Fibroblast of the conjunctiva (primary cell): Measurements from ENCODE around the gene CTDSP2.
"Not testable (repeated sequence)": the region's sequence is repeated elsewhere in the genome, so short reads cannot be mapped to it uniquely, and the experiment has no call there.

Experiments
- DNase-seq: peaks from one replicate; pipeline ENCODE4 v3.0.0-alpha.2; 2010; ENCODE audit warnings: low read depth

Gene CTDSP2

DNA sequence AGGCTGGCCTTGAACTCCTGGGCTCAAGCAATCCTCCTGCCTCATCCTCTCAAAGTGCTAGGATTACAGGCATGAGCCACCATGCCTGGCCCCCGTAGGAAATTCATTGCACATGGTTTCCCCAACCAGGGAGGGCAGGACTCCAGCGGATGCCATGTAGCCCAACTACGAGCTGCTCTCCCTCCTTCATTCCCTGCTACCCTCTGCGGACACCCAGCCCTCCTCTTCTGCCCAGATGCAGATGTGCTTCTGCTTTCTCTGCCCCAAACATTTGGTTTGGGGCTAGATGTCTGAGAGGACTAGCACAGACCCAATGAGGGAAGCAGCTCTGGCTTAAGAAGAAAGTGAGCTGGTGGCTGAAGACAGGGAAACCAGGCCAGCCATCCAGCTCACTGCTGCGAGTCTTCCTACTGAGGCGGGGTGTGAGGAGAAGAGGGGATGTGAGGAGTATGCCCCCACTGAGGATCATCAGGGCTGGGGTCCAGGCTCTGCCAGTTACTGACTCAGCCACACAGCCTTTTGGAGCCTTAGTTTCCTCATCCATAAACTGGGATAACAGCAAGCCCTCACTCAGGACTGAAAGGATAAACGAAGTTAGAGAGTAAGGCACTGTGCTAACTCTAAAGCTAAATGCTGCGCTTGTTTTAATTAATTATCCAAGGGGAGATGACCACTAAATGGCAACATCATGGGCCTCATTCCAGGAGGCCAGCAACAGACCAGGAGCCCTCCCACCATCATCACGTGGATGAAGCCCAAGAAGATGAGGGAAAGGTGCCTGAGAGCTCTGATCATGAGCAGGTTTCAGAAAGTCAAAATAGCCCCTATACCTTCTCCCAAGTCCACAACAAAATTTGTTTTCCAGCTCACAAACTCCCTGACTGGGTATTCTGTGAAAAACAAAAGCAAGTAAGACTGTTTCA, 10.9 kb downstream of the CTDSP2 start:
- DNase-seq, result no peak

DNA sequence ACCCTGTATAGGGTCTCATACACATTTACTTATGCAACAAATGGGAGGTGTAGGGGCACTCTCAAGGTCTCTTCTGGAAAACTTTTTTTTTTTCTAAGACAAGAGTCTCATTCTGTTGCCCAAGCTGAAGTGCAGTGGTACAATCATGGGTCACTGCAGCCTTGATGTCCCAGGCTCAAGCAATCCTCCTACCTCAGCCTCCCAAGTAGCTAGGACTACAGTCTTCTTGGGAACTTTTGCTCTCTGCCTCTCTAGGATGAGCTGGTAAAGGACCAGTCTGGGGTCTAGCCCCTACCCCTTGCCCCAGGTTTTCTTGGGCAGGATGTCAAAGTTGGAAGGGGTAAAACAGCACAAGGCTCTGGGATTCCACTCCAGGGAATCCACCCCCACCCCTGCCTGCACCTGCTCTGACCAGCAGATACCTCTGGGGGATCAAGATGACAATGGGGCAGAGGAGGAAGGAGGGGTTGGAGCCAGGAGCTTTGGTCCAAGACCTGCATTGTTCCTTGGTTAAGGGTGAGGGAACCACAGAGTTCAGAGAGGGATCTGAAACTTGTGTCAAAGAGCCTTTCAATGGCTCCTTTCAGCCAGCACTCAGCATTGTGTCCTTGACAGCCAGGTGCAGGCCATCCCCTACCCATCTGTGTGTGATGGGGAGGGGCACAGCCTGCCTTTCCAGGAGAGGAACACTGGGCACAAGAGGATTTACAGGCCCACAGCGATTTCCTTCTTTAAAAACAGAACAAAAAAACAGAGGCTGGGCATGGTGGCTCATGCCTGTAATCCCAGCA, 12.2 kb downstream of the CTDSP2 start:
- no peak for DNase-seq

DNA sequence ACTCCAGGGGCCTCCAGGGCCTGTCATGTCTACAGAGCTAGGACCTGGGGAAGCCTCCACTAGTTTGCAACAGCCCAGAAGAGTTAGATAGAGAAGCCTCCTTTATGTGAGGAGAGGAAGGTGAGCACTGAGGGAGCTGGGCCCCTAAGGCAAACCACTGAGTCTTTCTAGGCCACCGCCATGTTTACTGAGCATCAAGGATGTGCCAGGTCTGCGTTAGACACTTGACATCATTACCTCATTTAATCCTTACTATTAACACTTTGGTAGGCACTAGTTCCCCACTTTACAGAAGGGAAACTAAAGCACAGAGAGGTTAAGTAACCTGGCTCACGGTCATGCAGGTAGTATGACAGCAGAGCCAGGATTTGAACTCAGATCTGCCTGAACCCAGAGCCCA, 12.9 kb downstream of the CTDSP2 start:
- DNase-seq, result no peak

DNA sequence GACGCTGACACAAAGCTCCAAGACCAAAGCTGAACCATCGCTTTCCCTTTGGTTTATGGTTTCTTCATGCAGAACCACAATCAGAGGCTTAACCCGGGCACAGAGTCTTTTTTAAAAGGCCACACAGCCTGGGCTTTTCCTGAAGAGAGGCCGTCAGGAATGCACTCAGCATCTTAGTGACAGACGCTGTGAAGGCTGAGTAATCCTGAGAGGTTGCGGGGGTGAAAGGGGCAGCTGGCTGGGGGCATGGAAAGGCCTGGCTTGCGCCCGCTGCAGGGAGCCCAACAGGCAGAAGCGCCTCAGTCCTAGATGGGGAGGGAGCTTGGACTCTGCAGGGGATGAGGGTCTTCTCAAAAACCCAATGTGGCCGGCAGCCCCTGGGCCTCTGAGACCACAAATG, 13.6 kb downstream of the CTDSP2 start:
- DNase-seq, result no peak

DNA sequence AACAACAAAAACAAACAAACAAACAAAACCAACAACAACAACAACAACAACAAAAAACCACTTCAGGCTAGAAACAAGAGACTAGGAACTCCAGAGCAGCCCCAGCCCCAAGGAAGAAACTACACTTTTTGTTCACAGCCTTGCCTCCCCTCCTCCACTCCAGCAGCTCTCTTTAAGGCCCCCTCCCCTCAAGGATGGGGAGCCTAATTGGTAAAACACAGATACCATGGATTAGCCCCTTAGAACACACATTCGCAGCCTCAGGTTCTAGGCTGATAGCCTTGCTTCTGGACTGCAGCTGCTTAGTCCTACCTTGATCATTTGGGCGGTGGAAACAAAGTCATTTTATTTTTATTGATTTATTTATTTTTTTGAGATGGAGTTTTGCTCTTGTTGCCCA, 16.1 kb downstream of the CTDSP2 start:
- DNase-seq, result no peak

DNA sequence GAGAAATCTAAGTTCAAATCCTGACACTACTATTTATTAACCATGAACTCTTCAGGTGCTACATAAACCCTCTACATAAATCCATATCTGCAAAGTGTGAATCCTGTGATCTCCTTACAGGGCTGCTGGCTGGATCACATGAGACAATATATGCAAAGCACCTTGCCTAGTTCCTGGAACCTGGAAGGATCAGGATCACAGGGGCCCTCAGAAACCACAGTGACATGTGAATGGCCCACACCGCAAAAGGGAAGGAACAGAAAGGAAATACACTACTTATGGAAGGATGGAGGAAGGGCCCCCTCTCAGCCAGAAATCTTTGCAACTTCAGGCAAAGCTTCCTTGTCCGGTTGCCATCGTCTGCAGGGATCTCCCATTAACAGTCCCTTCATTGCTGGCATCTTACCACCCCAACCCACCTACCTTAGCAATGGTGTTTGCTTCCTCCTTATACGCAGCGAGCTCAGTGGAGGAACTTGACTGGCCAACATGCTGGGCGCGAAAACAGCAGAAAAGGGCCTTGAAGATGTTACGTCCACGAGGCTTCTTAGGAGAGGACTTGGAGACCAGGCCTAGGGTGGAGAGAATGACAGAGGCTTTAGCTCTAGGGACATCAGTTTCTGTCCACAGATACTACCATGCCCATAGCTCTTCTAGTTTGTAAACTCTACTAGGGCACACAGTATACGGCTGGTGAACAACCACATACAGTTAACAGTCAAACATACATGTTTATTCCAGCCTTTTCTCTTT, 17.3 kb downstream of the CTDSP2 start:
- DNase-seq, result no peak

DNA sequence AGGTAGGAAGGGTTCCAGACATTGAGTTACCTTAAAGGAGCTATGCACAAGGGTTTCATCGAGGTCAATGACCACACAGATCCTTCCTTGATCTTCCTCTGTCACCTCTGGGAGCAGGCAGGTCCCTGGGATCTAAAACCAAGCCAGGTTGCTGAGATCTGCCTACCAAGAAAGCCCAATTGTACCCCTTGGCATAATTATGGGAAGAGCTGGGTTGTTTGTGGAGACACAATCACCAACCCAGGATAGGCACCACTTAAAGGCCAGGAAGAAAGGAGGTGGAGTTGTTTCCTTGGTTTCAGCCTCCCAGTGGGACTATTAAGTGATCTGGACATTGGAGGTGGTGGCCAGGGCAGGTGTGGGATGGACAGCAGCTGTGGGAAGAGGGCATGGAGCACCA, 19.6 kb downstream of the CTDSP2 start:
- DNase-seq, result no peak

DNA sequence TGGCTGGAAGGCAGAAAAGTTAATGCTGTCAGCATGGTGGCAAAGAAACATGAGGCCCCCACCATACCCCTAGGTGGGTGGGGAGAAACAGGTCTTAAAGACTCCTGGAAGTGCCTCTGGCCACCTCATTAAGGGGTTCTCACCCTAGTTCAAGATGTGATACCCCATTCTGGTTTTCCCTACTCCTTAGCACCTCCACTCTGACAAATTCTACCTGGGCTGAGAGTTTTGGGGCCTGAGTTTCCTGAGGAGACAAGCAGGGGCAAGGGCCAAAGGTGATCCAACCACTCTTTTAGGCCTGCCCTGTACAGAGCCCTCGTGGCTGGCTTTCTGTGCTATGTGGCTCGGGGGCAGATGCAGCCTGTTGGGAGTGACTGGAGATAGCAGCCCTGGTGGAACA, 20.1 kb downstream of the CTDSP2 start:
- DNase-seq, result no peak

DNA sequence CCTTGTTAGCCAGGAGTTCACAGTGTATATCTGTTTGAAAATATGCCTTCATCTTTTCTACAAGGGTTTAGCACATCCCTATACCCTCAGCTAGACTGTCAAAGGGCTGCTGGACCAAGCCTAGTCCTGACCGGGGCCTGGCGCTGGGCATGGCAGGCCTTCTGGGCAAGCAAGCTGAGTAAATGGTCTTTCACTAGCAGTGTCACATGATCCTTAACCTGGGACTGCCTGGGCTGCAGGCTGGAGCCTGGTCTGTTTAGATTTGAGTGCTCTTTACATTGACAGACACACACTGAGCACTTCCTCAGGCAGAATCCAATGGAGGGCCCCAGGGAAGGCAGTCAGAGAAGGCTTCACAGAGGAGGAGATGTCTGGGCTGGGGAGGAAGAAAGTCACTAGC, 21.1 kb downstream of the CTDSP2 start:
- no peak for DNase-seq

DNA sequence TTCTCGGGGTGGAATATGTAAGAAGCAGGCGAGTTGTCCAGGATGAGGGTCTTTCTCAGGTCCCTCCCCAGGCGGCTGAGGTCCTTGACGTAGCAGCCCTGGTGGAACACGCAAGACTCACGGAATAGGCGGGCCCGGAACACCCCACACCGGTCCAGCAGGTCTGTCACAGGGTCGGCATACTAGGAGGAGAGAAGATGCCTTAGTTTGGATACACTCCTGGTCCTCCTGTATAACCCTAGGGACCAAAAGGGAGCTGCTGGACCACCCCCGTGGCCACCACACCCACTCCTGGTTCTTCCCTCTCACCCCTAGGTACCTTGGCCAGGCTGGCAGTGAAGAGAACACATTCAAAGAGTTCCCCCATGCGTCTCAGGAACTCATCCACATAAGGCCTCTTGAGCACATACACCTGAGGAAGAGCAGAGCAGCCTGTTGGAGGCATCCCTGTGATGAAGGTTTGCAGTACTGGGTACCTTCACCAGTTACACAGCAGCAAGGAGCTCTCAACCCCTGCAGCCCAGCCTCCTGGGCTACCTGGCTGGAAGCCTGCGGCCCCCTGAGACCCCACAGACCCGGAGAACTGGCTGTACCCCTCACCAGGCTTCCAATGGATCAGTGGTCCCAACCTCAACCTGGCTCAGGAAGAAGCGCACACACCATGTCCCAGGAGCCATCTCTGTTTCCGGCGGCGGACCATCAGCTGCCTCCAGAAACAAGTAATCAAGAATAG, 22.5 kb downstream of the CTDSP2 start:
- no peak for DNase-seq

DNA sequence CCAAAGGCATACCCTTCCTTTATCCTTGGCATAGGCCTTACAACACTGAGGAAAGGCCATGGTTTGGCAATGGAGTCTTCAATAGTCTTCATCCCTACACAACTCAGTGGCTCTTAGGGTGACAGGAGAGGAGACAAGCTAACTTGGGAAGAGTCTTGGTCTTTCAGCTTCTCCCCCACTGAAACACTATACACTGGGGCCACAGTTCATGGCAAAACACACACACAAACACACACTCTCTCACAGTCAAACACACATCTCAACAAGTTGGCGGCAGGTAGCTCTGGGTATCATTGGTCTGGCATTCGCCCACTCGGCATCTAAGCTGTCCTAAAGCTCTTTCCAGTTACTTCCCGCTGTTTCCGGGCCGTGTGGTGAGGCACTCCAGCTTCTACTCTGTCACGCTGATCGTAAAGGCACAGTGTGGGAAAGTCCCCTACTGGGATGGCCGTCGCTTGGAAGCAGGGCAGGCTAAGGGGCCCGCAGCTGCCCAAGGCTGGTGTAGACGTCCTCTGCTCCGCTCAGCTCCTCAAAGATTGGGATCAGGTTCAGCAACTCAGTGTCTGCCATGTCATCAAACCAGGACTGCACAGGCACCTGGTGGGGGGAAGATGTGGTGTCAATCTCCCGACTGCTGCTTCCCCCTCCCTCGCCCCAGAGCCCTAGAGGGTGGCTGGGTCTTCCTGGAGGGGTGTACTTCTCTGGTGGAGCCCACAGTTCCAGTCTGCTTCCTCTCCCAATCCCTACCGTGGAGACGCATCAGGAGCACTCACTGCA, 23.2 kb downstream of the CTDSP2 start:
- no peak for DNase-seq

DNA sequence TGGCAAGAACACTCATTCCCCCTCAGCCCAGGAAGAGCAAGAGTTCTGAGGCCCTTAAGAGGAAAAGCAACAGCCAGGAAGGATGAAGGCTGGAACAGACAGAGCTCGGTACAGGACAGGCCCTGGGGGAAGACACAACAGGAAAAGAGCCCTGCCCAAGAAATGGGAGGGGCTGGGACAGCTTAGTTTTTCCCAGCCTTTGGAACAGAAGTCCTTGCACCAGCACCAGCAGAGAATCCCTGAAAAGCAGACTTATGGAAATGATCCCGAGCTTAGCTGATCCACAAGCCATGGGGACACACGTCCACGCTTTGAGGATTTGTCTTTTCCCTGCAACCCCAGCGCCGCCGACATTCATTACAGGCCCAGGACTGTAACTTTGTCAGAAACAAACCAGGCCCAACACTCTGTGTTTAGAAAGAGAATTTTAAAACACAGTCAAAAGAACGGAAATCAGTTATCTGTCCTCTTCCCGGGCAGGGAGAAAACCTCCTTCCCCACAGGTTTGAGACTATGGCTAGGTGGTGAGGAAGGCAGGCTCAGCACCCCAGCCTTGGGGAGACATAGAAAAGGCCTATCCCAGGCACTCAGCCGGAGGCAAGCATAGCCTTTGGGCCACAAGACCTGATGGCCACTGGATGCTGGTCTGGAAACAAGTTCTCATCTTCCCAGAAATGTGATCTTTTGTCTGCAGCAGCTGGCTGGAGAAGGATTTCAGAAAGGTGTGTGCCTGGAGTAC, 24.0 kb downstream of the CTDSP2 start:
- no peak for DNase-seq

DNA sequence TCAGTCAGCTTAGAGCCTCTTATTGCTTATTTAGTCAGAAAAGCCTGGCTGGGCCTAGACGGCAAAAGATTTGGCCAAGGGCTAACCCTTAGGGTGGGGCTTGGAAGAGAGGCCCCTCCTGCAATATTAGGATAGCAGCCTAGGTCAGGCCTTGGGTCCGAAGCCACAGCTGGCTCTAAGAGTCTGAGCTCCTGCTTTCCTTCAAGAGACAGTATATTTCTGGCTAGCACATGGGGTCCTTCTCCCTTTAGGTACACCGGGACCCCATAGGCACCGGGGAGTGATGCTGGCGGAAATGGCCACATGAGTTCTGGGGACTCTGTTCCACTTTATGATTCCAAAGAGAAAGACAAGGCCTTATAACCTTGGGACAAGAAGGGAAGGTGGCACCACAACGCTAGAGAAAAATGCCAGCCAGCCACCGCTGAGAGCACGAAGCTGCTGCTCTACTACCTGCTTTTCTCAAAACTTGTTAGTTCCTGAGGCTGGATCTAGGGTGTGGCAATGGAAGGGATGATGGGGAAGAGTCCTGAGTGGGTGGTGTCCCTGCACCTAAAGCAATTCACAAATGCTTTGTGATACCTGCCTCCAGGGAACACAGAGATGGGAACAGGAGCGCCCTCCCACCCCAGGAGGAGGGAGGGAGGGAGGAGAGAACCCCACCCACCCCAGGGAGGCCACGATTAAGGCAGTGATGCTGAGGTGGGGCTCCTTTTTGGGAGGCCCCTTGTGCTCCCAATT, 24.9 kb downstream of the CTDSP2 start:
- no peak for DNase-seq

DNA sequence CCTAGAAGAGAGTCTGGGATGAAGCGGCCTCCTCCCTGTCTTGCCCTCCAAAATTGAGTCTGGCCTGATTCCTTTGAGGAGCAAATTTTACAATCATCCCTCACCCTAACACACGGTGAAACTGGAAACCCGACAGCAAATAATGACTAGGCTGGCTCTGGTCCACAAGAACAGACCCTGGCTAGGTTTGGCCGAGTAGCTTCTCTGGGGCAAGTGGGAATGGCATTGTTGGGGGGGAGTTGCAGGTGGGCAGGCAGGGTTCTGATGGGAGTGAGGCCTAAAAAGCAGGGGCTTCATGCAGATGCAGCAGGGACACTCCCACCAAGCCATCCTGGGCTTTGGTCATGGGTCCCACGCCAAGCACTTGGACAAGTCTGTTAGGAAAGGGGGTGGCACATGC, 25.5 kb downstream of the CTDSP2 start:
- not testable (repeated sequence) for DNase-seq

DNA sequence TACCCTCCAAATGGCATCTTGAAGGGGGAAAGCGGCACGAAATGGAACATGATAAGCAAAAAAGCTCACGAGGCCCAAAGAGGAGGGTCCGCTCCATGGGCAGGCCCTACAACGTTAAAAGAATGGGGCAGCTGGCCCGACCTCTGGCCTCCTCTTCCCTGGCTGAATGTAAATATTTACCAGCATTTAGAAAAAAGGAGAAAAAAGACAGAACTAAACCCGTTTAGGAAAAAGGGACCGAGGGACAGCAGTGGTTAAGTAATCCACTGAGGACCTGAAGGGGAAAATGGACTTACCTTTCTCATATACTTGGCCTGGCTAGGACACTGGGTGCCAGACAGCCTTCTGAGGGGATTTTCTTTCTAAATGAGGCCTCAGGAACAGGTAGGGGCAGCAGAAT, 26.4 kb downstream of the CTDSP2 start:
- DNase-seq, result not testable (repeated sequence)

DNA sequence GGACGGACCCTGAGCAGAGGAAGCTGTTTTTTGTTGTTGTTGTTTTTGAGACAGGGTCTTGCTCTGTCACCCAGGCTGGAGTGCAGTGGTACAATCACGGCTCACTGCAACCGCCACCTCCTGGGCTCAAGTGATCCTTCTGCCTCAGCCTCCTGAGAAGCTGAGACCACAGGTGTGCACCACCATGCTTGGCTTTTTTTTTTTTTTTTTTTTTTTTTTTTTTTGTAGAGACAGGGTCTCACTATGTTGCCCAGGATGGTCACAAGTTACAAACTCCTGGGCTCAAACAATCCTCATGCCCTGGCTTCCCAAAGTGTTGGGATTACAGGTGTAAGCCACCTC, 28.6 kb downstream of the CTDSP2 start:
- not testable (repeated sequence) for DNase-seq

DNA sequence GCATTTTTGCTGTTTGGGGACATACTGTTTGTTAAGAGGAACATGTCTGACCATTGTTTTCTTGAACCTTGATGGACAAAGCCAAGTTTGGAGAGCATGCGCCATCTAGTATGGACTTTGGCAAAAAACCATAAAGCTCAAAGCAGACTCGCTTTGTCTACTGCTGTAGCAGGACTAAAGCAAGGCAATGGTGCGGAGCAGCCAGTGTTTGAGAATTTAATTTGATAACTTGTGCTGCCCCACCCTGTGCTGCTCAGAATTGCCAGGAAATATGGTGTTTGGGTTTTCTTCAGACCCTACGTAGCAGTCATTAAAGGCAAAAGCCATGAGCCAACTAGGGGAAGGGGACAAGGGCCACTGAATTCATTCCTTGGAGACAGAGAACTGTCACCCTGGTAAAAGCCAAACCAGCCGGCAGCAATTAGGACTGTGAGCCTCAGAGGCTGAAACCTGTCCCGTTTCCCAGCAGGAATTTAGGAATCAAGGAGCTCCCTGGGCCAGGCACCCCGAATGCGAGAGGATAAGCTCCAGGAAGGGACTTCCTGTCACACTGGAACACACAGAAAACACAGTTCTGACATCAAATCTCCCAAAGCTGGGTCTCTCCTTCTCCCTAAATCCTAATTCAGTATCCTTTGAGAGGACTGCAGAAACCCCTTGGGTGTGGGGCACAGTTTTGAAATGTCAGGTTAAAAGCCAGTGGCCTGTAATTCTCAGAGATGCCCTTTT, 29.1 kb downstream of the CTDSP2 start:
- no peak for DNase-seq

DNA sequence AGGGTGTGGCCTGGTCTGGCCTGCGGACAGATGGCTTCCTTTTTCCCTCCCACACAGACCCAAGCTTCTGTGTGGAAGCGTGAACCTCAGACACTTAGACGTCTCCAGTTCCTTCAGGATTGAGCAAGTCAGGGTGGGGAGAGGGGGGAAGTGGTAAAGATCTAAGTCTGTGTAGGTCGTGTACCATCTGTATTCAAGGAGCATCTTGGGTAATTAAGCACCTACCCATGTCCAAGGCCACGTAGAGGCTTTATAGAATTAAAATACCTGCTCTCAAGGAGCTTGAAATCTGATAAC, 29.7 kb downstream of the CTDSP2 start:
- DNase-seq, result no peak
